HG03139 (cell line): ENCODE data around the gene CD59.
"Not testable (repeated sequence)": the region's sequence is repeated elsewhere in the genome, so short reads cannot be mapped to it uniquely, and the experiment has no call there.

Experiments used
- ATAC-seq: cut with Tn5 transposase; IDR thresholded peaks from one replicate; pipeline ENCODE4 v1.9.1; 2021; ENCODE audit not compliant: unreplicated experiment

The CD59 gene

GRCh38 chr11:33695051-33695566, 41.1 kb downstream of the CD59 start:
- ATAC-seq: no peak

DNA sequence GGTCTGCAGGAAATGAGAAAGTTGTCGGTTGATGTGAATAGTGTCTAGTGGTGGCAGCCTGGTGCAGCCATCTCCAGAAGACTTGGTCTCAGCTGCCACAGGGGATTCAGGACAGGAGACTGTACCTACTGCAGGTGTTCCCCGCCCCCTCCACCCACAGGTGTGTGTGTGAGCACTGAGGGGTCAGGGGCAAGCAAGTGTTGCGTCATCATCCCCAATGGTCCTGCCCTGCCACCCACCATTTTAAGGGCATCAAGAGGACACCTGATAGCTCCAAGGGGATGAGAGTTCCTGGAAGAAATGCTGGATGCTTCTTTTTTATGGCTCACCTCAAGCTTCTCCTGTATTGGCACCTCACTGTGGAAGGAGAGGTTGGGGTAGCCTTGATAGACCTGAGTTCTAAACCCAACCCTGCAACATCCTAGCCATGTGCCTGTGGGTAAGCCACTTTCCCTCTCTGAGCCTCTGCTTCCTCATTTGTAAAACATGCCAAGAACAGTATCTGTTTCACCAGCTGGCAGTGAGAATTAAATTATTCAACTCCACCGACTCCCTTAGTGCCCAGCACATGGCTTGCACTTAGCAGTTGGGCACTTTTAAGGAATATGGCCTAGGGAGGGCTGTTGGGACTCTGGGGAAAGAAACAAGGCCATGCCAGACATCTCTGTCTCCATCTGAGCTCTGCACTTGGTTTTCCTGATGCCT, 41.7 kb downstream of the CD59 start:
- no peak for ATAC-seq

GRCh38 chr11:33692541-33692940, 43.7 kb downstream of the CD59 start:
- no peak for ATAC-seq

- ATAC-seq: no peak
Measured at GRCh38 chr11:33692013-33692504, 44.2 kb downstream of the CD59 start.

DNA sequence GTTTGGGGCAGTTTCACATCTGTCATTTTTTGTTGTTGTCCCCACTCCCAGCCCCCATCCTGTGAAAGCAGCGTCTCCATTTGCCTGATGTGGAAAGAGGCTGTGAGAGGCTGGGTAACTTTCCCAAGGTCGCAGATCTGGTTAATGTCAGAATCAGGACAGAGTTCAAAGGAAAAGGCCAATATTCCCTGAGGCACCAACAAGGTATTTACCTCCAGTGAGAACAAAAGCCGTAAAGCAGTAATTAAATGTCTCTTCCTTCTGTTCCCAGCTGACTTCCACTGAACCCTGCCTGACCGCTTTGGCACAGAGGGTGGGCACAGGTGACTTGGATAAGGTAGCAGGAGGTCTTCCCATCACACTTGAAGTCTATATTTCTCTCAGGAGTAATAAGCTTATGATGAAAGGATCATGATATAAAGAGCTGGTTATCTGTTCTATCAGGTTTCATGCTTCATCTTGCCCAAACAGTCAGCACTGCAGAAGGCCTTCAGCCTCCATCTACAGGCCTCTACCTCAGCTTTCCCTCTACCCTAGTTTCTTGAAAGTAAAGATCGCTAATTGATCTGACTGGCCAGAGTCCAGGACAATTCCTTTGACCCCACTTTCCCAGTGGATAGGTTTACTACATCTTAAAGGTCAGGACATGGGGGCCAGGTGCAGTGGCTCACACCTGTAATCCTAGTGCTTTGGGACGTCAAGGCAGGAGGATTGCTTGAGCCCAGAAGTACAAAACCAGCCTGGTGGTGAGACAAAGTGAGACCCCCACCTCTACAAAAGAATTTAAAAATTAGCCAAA, 45.0 kb downstream of the CD59 start:
- no peak for ATAC-seq

DNA sequence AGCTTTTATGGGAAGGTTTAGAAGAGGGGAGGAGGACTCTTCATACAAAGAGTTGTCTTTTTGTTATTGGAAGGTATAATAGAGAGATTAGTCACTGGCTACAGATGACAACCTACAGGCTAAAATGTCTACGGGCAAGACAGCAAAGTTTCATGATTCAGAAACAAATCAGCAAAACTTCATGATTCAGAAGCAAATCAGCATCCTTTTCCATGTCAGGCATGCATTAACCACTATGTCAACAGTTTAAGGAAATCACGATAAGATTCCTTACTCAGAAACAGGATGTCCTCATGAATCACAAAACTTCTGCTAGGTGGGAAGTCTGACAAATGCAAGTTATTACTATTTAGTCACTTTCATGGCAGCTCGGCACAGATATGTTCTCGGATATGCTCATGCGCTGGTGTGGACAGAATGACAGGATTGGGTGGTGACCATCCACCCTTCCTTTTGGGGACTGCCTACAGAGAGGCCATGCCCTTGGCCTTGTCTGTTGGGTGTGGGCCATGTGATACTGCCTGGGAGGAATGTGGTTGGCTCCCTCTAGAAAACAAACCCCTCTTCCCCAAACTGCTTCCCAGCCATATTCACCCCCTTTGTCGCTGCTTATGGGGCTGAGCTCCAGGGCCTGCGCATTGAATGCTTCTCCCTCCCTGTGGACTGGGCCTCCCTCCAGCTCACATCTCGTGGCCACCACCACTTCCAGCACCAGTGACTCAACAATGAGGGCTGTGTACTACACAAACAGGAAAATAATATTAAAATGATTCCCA, 45.7 kb downstream of the CD59 start:
- no peak for ATAC-seq

GRCh38 chr11:33689501-33689900, 46.7 kb downstream of the CD59 start:
- ATAC-seq: no peak

DNA sequence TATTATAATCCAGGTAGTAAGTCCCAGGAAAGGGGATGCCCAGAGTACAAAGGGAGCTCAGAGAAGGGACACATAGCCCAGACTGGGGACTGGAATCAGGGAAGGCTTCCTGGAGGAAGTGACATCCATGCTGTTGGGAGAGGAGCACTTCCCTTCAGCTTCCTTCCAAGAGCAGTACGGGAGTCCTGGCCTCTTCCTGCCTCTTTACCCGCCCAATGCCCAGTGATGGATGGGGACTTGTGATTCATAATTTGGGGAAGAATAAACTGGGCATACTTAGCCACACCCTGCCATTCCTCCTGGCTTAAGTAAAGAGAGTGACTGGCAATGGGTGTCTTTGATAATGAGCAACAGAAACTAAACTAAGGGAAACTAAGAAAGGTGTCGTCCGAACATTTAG, 47.1 kb downstream of the CD59 start:
- no peak for ATAC-seq

- no peak for ATAC-seq
Measured at GRCh38 chr11:33687733-33688479, 48.3 kb downstream of the CD59 start.

DNA sequence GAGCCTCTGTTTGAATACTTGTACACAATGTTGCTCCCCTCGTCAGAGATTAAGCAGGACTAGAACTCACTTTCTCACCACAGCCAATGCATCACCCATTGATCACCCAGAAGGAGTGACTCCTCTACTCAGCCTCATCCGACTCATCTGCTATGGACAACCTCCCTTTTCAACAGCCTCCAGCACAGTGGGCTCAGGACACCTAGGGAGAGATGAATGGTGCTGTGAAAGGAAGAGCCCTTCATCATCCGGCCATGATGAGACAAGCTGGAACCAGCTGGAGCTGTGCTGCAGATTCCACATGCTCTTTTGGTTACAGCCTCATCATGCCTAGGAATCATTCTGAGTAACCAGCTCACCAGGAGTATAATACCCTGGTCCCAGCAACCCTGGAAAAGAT, 51.1 kb downstream of the CD59 start:
- no peak for ATAC-seq

GRCh38 chr11:33684003-33684706, 52.1 kb downstream of the CD59 start:
- ATAC-seq: no peak

DNA sequence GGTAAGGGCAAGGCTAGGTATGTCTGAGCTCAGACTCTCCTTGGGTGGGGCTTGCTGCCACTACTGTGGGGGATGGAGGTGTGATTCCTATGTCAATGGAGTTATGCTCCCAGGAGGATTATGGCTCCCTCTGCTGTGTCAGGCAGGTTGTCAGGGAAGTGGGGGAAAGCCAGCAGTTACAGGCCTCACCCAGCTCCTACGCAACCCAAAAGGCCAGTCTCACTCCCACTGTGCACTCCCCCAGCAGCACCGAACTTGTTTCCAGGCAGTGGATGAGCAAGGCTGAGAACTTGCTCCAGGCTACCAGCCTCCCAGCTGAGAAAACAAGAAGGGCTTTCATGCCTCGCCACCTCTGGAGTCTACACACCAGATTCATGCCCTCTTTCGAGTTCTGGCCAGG, 53.8 kb downstream of the CD59 start:
- ATAC-seq: no peak

- no peak for ATAC-seq
Measured at GRCh38 chr11:33682019-33682418, 54.2 kb downstream of the CD59 start.

DNA sequence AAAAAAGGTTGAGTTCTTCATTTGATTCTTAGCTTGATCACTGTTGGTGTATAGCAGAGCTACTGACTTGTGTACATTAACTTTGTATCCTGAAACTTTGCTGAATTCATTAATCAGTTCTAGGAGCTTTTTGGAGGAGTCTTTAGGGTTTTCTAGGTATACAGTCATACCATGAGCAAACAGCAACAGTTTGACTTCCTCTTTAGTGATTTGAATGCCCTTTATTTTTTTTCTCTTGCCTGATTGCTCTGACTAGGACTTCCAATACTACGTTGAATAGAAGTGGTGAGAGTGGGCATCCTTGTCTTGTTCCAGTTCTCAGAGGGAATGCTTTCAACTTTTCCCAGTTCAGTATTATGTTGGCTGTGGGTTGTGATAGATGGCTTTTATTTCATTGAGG, 57.6 kb downstream of the CD59 start:
- ATAC-seq: not testable (repeated sequence)

DNA sequence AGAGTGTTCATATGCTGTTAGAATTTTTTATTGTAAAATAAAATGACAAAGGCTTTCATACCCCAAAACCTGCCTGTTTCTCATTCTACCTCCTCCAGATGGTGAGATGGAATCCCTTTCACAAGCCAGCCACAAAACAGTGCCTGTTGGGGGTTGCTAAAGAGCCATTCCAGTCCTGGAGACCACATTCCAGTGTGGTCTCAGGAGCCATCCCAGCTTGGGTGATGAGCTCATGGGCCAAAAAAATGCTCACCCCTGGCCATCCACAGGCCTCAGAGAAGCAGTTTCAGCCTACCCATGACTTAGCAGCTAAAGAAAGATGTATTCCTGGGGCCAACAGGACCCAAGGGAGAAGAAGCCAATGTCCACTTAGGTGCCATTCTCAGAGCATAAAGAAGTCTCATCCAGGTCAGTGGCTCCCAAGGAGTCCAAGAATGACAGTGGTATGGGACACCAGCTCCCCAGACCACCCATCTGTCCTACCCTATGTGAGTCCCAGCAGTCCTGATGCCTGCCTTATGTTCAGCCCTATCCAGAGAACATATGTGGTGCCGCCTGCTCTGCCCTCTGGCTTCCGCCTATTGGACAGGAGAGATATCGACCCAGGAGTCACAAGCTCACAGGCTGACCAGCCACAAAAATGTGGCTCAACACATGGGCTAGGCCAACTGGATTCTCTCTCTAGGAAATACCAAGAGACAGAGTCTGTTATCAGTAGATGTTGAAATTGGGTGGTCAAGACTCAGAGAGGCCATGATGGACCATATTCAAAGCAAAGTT, 62.0 kb downstream of the CD59 start:
- no peak for ATAC-seq

- ATAC-seq: no peak
Measured at GRCh38 chr11:33672273-33672672, 64.0 kb downstream of the CD59 start.

- ATAC-seq: no peak
Measured at GRCh38 chr11:33670250-33671011, 65.8 kb downstream of the CD59 start.

GRCh38 chr11:33669598-33670249, 66.5 kb downstream of the CD59 start:
- ATAC-seq: no peak
